CD14-positive monocyte (primary cell): ENCODE measurements around the gene AATK. TPM values are rescaled to one million over a fixed set of nuclear protein-coding genes. Genes with fewer than 3 reads are reported as not detected.

Experiments
- DNase-seq, 3 donors: peaks; one replicate each; pipeline ENCODE4 v3.0.0-alpha.2; 2011 to 2022
- H2AFZ ChIP-seq: 2 replicates; pipeline ENCODE4 v1.6.0; 2012; ENCODE audit warnings: mild to moderate bottlenecking, low read depth, low read length, inconsistent platforms; ENCODE audit not compliant: insufficient read depth, poor library complexity, severe bottlenecking
- H3K27ac ChIP-seq, 2 donors: 1 replicate in 1 of 2; 2 replicates in 1 of 2; pipeline ENCODE4 v1.5.1; 2012 to 2013; ENCODE audit warnings: low read length in 2 of 2, control low read depth in 1 of 2, inconsistent platforms in 1 of 2, low read depth in 1 of 2, mild to moderate bottlenecking in 1 of 2
- H3K27me3 ChIP-seq, 2 donors: one replicate each; pipeline versions ENCODE4 v1.6.0 to v1.6.1; 2011 to 2013; ENCODE audit warnings: low read length in 2 of 2; ENCODE audit not compliant: control insufficient read depth in 2 of 2, insufficient read depth in 2 of 2
- H3K36me3 ChIP-seq, 2 donors: replicated peaks in 1 of 2; 1 replicate in 1 of 2; 2 replicates in 1 of 2; pipeline versions ENCODE4 v1.5.1 to v1.6.1; 2012 to 2013; ENCODE audit warnings: low read length in 2 of 2, control low read depth in 1 of 2, inconsistent platforms in 1 of 2, mild to moderate bottlenecking in 1 of 2; ENCODE audit not compliant: insufficient read depth in 2 of 2, control insufficient read depth in 1 of 2
- H3K4me1 ChIP-seq, 2 donors: 1 replicate in 1 of 2; 2 replicates in 1 of 2; pipeline versions ENCODE4 v1.5.1 to v1.6.1; 2012 to 2013; ENCODE audit warnings: low read length in 2 of 2, control low read depth in 1 of 2, inconsistent platforms in 1 of 2, mild to moderate bottlenecking in 1 of 2, moderate library complexity in 1 of 2; ENCODE audit not compliant: insufficient read depth in 2 of 2, control insufficient read depth in 1 of 2
- H3K4me2 ChIP-seq: replicated peaks from 2 replicates; pipeline ENCODE3; 2012; ENCODE audit warnings: low read length, moderate library complexity, mild to moderate bottlenecking; ENCODE audit not compliant: poor library complexity, severe bottlenecking; ENCODE audit errors: extremely low read depth
- H3K4me3 ChIP-seq, 3 experiments: fragments of 200-600 bp in 1 of 3; sonication (generic) in 1 of 3; replicated peaks in 1 of 3; 1 replicate in 2 of 3; 2 replicates in 1 of 3; pipeline ENCODE4 v1.5.1; 2011 to 2013; ENCODE audit warnings: low read length in 3 of 3, mild to moderate bottlenecking in 3 of 3, control low read depth in 2 of 3, low read depth in 2 of 3, inconsistent platforms in 1 of 3, moderate library complexity in 1 of 3
- H3K79me2 ChIP-seq: 2 replicates; pipeline ENCODE4 v1.6.0; 2012; ENCODE audit warnings: mild to moderate bottlenecking, control low read depth, inconsistent platforms, low read length, moderate library complexity; ENCODE audit not compliant: insufficient read depth
- H3K9ac ChIP-seq: 2 replicates; pipeline ENCODE4 v1.6.0; 2017; ENCODE audit warnings: low read length, mild to moderate bottlenecking; ENCODE audit not compliant: insufficient read depth, poor library complexity, severe bottlenecking
- H3K9me3 ChIP-seq, 2 donors: replicated peaks in 1 of 2; 1 replicate in 1 of 2; 2 replicates in 1 of 2; pipeline versions ENCODE4 v1.5.1 to v1.6.1; 2012 to 2013; ENCODE audit warnings: low read length in 2 of 2, control low read depth in 1 of 2; ENCODE audit not compliant: control insufficient read depth in 1 of 2, insufficient read depth in 1 of 2
- H4K20me1 ChIP-seq: 2 replicates; pipeline ENCODE4 v1.6.0; 2012; ENCODE audit warnings: mild to moderate bottlenecking, low read length, control low read depth, moderate library complexity; ENCODE audit not compliant: insufficient read depth
- H3K27ac Mint-ChIP-seq, 7 donors: one replicate each; pipeline ENCODE4 v1.8.0; 2020; ENCODE audit warnings: mild to moderate bottlenecking in 7 of 7, mixed read lengths in 7 of 7, moderate library complexity in 6 of 7, inconsistent platforms in 2 of 7
- H3K27me3 Mint-ChIP-seq, 3 donors: one replicate each; pipeline ENCODE4 v1.8.0; 2021 to 2022; ENCODE audit warnings: low read depth in 3 of 3, mild to moderate bottlenecking in 3 of 3, mixed read lengths in 3 of 3, moderate library complexity in 3 of 3, inconsistent platforms in 1 of 3
- H3K36me3 Mint-ChIP-seq, 2 donors: one replicate each; pipeline ENCODE4 v1.8.0; 2020; ENCODE audit warnings: mixed read lengths in 2 of 2, inconsistent platforms in 1 of 2, mild to moderate bottlenecking in 1 of 2
- H3K4me1 Mint-ChIP-seq: one replicate; pipeline ENCODE4 v1.8.0; 2020; ENCODE audit warnings: mild to moderate bottlenecking, mixed read lengths
- H3K4me3 Mint-ChIP-seq, 2 donors: one replicate each; pipeline ENCODE4 v1.8.0; 2020; ENCODE audit warnings: mild to moderate bottlenecking in 2 of 2, mixed read lengths in 2 of 2, moderate library complexity in 1 of 2
- H3K9me3 Mint-ChIP-seq, 7 donors: one replicate each; pipeline ENCODE4 v1.8.0; 2020 to 2022; ENCODE audit warnings: mixed read lengths in 7 of 7, mild to moderate bottlenecking in 6 of 7, moderate library complexity in 6 of 7, inconsistent platforms in 2 of 7
- WGBS: methylation state at CpG from one replicate; pipeline ENCODE4 v1.1.5; 2013; ENCODE audit warnings: missing lambda C conversion rate; ENCODE audit not compliant: insufficient coverage; 5-methylcytosine and 5-hydroxymethylcytosine counted together
- intact Hi-C, 2 donors: fragments of 100-400 bp; cut with micrococcal nuclease; formaldehyde crosslinking; loops; one replicate each; pipeline versions ENCODE4 v1.15.0 to v1.15.1; 2023
- polyA plus RNA-seq, 3 donors: library from polyadenylated mRNA; depleted of rRNA in 1 of 3; unstranded in 2 of 3; stranded (reverse) in 1 of 3; fragments of 300-500 nt in 2 of 3; fragments of >200 nt in 1 of 3; fragmentation: Illumina TruSeq in 2 of 3; gene quantifications; 1 replicate in 2 of 3; 2 replicates in 1 of 3; pipeline ENCODE4 v1.2.3, GENCODE V29; 2012 to 2021
- TF ChIP-seq, protein P1 (sequence below): fragments of 200-600 bp; IDR thresholded peaks from one replicate; pipeline ENCODE4 v1.8.0; 2022; ENCODE audit warnings: antibody characterized with exemption, mild to moderate bottlenecking

The AATK gene
- polyA plus RNA-seq, 3 donors, result 0.93 to 15.3 (median 2.0) TPM

DNA sequence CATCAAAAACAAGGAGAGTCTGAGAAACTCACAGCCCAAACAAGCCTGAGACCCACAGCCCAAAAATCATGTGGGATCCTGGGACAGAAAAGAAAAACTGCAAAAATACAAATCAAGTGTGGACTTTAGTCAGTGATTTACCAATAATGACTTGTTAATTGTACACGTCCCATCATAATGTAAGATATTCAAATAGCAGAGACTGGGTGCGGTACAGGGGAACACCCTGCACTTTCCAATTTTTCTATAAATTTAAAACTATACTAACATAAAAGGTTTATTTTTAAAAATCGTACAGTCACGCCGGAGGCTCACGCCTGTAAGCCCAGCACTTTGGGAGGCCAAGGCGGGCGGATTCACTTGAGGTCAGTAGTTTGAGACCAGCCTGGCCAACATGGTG, 48.0 kb upstream of the AATK start:
- no peak overlapping the region for H3K9ac ChIP-seq
- H3K9me3 ChIP-seq, result no peaks in the 10 kb centered on the region
- WGBS, result 94% methylated on average over 3 of the region's 8 CpGs

DNA sequence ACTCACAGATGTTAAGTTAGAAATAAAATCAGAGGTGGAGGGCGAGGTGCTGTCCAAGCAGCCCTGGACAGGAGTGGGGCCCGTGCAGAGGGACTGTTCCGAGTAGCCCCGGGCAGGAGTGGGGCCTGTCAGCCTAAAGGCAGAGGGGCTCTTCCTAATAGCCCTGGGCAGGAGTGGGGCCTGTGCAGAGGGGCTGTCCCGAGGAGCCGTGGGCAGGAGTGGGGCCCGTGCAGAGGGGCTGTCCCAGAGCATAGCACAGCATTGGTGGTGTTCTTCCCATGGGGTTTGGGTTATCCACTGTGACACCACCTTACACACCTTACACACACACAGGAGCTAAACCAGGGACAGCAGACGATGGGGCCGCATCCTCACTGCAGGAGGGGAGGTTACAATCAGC, 46.3 kb upstream of the AATK start:
- intact Hi-C loops, result no loop called here
- Mint-ChIP-seq H3K9me3 (peaks cover 0 to 2% (median 0%) of the 10 kb centered on the region in 7 donors), H3K27me3 (peaks cover 2 to 5% (median 2%) of the 10 kb centered on the region in 3 donors), H3K4me3 (no peak overlapping the region), H3K4me1 (peaks cover 7% of the 10 kb centered on the region), H3K36me3 (peaks cover 11 to 16% of the 10 kb centered on the region in 2 donors), H3K27ac (no peak overlapping the region)
- Histone ChIP-seq H3K4me2 (no peak overlapping the region), H3K4me3 (no peak overlapping the region), H3K27ac (no peak overlapping the region), H3K4me1 (peaks cover 0 to 2% of the 10 kb centered on the region in 2 donors), H3K79me2 (no peaks in the 10 kb centered on the region), H3K27me3 (no peaks in the 10 kb centered on the region), H4K20me1 (no peaks in the 10 kb centered on the region), H3K36me3 (no peaks in the 10 kb centered on the region), H3K9ac (no peak overlapping the region), H3K9me3 (no peaks in the 10 kb centered on the region), H2AFZ (no peak overlapping the region)
- TF ChIP-seq, protein P1, sequence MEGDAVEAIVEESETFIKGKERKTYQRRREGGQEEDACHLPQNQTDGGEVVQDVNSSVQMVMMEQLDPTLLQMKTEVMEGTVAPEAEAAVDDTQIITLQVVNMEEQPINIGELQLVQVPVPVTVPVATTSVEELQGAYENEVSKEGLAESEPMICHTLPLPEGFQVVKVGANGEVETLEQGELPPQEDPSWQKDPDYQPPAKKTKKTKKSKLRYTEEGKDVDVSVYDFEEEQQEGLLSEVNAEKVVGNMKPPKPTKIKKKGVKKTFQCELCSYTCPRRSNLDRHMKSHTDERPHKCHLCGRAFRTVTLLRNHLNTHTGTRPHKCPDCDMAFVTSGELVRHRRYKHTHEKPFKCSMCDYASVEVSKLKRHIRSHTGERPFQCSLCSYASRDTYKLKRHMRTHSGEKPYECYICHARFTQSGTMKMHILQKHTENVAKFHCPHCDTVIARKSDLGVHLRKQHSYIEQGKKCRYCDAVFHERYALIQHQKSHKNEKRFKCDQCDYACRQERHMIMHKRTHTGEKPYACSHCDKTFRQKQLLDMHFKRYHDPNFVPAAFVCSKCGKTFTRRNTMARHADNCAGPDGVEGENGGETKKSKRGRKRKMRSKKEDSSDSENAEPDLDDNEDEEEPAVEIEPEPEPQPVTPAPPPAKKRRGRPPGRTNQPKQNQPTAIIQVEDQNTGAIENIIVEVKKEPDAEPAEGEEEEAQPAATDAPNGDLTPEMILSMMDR, result no peak
- no peak for DNase-seq
- 89% methylated on average over 4 of the region's 9 CpGs for WGBS

More for the DNA sequence above, 48.0 kb upstream of the AATK start:
- H3K36me3 ChIP-seq, result peaks cover 0 to 4% of the 10 kb centered on the region in 2 donors
- Mint-ChIP-seq H3K4me1 (peaks cover 7% of the 10 kb centered on the region), H3K27me3 (peaks cover 4 to 5% (median 4%) of the 10 kb centered on the region in 3 donors), H3K27ac (peak overlapping the region in 2 of 7 donors; percentile 1 to 45), H3K9me3 (no peaks in the 10 kb centered on the region), H3K36me3 (peaks cover 14 to 17% of the 10 kb centered on the region in 2 donors), H3K4me3 (no peak overlapping the region)
- no peak overlapping the region for H3K4me2 ChIP-seq
- H3K79me2 ChIP-seq, result no peaks in the 10 kb centered on the region
- TF ChIP-seq, protein P1, result no peak
- intact Hi-C loops, result no loop called here
- DNase-seq, result no peak
- no peaks in the 10 kb centered on the region for H4K20me1 ChIP-seq
- H3K27me3 ChIP-seq, result no peaks in the 10 kb centered on the region
- H2AFZ ChIP-seq, result no peak overlapping the region
- H3K4me1 ChIP-seq, result peaks cover 0 to 2% of the 10 kb centered on the region in 2 donors
- no peak overlapping the region for H3K27ac ChIP-seq
- H3K4me3 ChIP-seq, result no peak overlapping the region
